Activated naive CD8-positive, alpha-beta T cell (primary cell): ENCODE results near the gene IGF2.
"Not testable (repeated sequence)": the region's sequence is repeated elsewhere in the genome, so short reads cannot be mapped to it uniquely, and the experiment has no call there.

Source experiments
- H3K27ac Mint-ChIP-seq: one replicate; pipeline ENCODE4 v1.8.0; 2021; ENCODE audit warnings: mixed read lengths
- H3K27me3 Mint-ChIP-seq: one replicate; pipeline ENCODE4 v1.8.0; 2021; ENCODE audit warnings: mixed read lengths
- H3K36me3 Mint-ChIP-seq: one replicate; pipeline ENCODE4 v1.8.0; 2021; ENCODE audit warnings: mixed read lengths
- H3K4me1 Mint-ChIP-seq: one replicate; pipeline ENCODE4 v1.8.0; 2021; ENCODE audit warnings: low read depth, mixed read lengths
- H3K4me3 Mint-ChIP-seq: one replicate; pipeline ENCODE4 v1.8.0; 2021; ENCODE audit warnings: mild to moderate bottlenecking, mixed read lengths
- H3K9me3 Mint-ChIP-seq: one replicate; pipeline ENCODE4 v1.8.0; 2021; ENCODE audit warnings: low read depth, mixed read lengths

Gene IGF2

GRCh38 chr11:2139123-2139521 is at the start of gene IGF2:
TSS of gene IGF2 (minus strand) at chr11:2139389. CDS start at chr11:2135523, 3,866 bp downstream.
- H3K4me1 Mint-ChIP-seq = peaks cover 31% of the 10 kb centered on the region

GRCh38 chr11:2188745-2189144 is 49.6 kb upstream of the IGF2 start:
- Mint-ChIP-seq H3K4me3 (no peak overlapping the region), H3K36me3 (no peaks in the 10 kb centered on the region), H3K4me1 (no peaks in the 10 kb centered on the region), H3K27me3 (peaks cover 5% of the 10 kb centered on the region), H3K9me3 (no peaks in the 10 kb centered on the region), H3K27ac (no peak overlapping the region)

More at GRCh38 chr11:2139123-2139521, at the start of gene IGF2:
- Mint-ChIP-seq H3K27ac (no peak within 1 kb of the TSS), H3K4me3 (peak within 1 kb of the TSS; percentile 81), H3K27me3 (peaks cover 31% of the 10 kb centered on the region), H3K9me3 (no peaks in the 10 kb centered on the region), H3K36me3 (no peaks in the 10 kb centered on the region)

GRCh38 chr11:2187280-2187707 is 48.1 kb upstream of the IGF2 start:
- H3K4me3 Mint-ChIP-seq = no peak overlapping the region
- no peaks in the 10 kb centered on the region for H3K9me3 Mint-ChIP-seq
- no peak overlapping the region for H3K27ac Mint-ChIP-seq
- peaks cover 1% of the 10 kb centered on the region for H3K4me1 Mint-ChIP-seq
- peaks cover 7% of the 10 kb centered on the region for H3K27me3 Mint-ChIP-seq
- no peaks in the 10 kb centered on the region for H3K36me3 Mint-ChIP-seq

- H3K36me3 Mint-ChIP-seq = no peaks in the 10 kb centered on the region
- peaks cover 1% of the 10 kb centered on the region for H3K4me1 Mint-ChIP-seq
- H3K9me3 Mint-ChIP-seq = no peaks in the 10 kb centered on the region
- no peak overlapping the region for H3K27ac Mint-ChIP-seq
- no peak overlapping the region for H3K4me3 Mint-ChIP-seq
- H3K27me3 Mint-ChIP-seq = peaks cover 7% of the 10 kb centered on the region
These were observed 47.6 kb upstream of the IGF2 start for GRCh38 chr11:2186669-2187279.

- Mint-ChIP-seq H3K4me1 (peaks cover 1% of the 10 kb centered on the region), H3K27ac (no peak overlapping the region), H3K4me3 (no peak overlapping the region), H3K36me3 (no peaks in the 10 kb centered on the region), H3K9me3 (no peaks in the 10 kb centered on the region), H3K27me3 (peaks cover 6% of the 10 kb centered on the region)
These were observed 46.3 kb upstream of the IGF2 start for GRCh38 chr11:2185324-2186085.

GRCh38 chr11:2182692-2183474 is 43.7 kb upstream of the IGF2 start:
- H3K4me3 Mint-ChIP-seq = no peak overlapping the region
- H3K27ac Mint-ChIP-seq = no peak overlapping the region
- no peaks in the 10 kb centered on the region for H3K36me3 Mint-ChIP-seq
- H3K4me1 Mint-ChIP-seq = peaks cover 1% of the 10 kb centered on the region
- H3K27me3 Mint-ChIP-seq = peaks cover 5% of the 10 kb centered on the region
- H3K9me3 Mint-ChIP-seq = no peaks in the 10 kb centered on the region

- Mint-ChIP-seq H3K4me1 (peaks cover 1% of the 10 kb centered on the region), H3K36me3 (no peaks in the 10 kb centered on the region), H3K4me3 (no peak overlapping the region), H3K27ac (no peak overlapping the region), H3K27me3 (peaks cover 5% of the 10 kb centered on the region), H3K9me3 (no peaks in the 10 kb centered on the region)
These were observed 42.9 kb upstream of the IGF2 start for GRCh38 chr11:2182075-2182474.

GRCh38 chr11:2180789-2181370 is 41.7 kb upstream of the IGF2 start:
- Mint-ChIP-seq H3K36me3 (no peaks in the 10 kb centered on the region), H3K4me3 (no peak overlapping the region), H3K27ac (no peak overlapping the region), H3K9me3 (no peaks in the 10 kb centered on the region), H3K27me3 (peaks cover 5% of the 10 kb centered on the region), H3K4me1 (peaks cover 1% of the 10 kb centered on the region)

GRCh38 chr11:2180347-2180746 is 41.2 kb upstream of the IGF2 start:
- H3K4me3 Mint-ChIP-seq = no peak overlapping the region
- peaks cover 5% of the 10 kb centered on the region for H3K27me3 Mint-ChIP-seq
- H3K4me1 Mint-ChIP-seq = peaks cover 1% of the 10 kb centered on the region

GRCh38 chr11:2179516-2179915 is 40.3 kb upstream of the IGF2 start:
- Mint-ChIP-seq H3K9me3 (no peaks in the 10 kb centered on the region), H3K36me3 (no peaks in the 10 kb centered on the region), H3K4me3 (no peak overlapping the region), H3K27ac (no peak overlapping the region), H3K4me1 (peaks cover 1% of the 10 kb centered on the region), H3K27me3 (peaks cover 2% of the 10 kb centered on the region)

More at GRCh38 chr11:2180347-2180746, 41.2 kb upstream of the IGF2 start:
- no peak overlapping the region for H3K27ac Mint-ChIP-seq
- H3K9me3 Mint-ChIP-seq = no peaks in the 10 kb centered on the region
- H3K36me3 Mint-ChIP-seq = no peaks in the 10 kb centered on the region

- no peak overlapping the region for H3K4me3 Mint-ChIP-seq
- H3K4me1 Mint-ChIP-seq = peaks cover 1% of the 10 kb centered on the region
These were observed 39.8 kb upstream of the IGF2 start for GRCh38 chr11:2178906-2179494.

GRCh38 chr11:2178055-2178773 is 39.0 kb upstream of the IGF2 start:
- H3K9me3 Mint-ChIP-seq, H3K4me3 Mint-ChIP-seq, H3K27ac Mint-ChIP-seq: not testable (repeated sequence)

More at GRCh38 chr11:2178906-2179494, 39.8 kb upstream of the IGF2 start:
- H3K27me3 Mint-ChIP-seq = peaks cover 2% of the 10 kb centered on the region
- no peaks in the 10 kb centered on the region for H3K9me3 Mint-ChIP-seq
- H3K36me3 Mint-ChIP-seq = no peaks in the 10 kb centered on the region
- no peak overlapping the region for H3K27ac Mint-ChIP-seq

GRCh38 chr11:2177076-2177475 is 37.9 kb upstream of the IGF2 start:
- H3K27ac Mint-ChIP-seq = no peak overlapping the region
- H3K27me3 Mint-ChIP-seq = no peaks in the 10 kb centered on the region
- no peaks in the 10 kb centered on the region for H3K4me1 Mint-ChIP-seq
- H3K9me3 Mint-ChIP-seq = no peaks in the 10 kb centered on the region
- no peaks in the 10 kb centered on the region for H3K36me3 Mint-ChIP-seq
- no peak overlapping the region for H3K4me3 Mint-ChIP-seq

More at GRCh38 chr11:2178055-2178773, 39.0 kb upstream of the IGF2 start:
- H3K4me1 Mint-ChIP-seq, H3K36me3 Mint-ChIP-seq, H3K27me3 Mint-ChIP-seq: not testable (repeated sequence)

- Mint-ChIP-seq H3K36me3 (no peaks in the 10 kb centered on the region), H3K9me3 (no peaks in the 10 kb centered on the region), H3K4me1 (no peaks in the 10 kb centered on the region), H3K4me3 (no peak overlapping the region), H3K27me3 (no peaks in the 10 kb centered on the region), H3K27ac (no peak overlapping the region)
These were observed 37.3 kb upstream of the IGF2 start for GRCh38 chr11:2176389-2176900.
